ENCODE results near the gene VPS37C. TPM values are rescaled to one million over a fixed set of nuclear protein-coding genes. Genes with fewer than 3 reads are reported as not detected.

Gene VPS37C
- total and polyA plus RNA-seq, 10 of the 15 experiments (the other 5 are each of a cell fraction or from before 2014, with no cell fraction given): 0.39 to 16.5 (median 7.8) TPM

DNA sequence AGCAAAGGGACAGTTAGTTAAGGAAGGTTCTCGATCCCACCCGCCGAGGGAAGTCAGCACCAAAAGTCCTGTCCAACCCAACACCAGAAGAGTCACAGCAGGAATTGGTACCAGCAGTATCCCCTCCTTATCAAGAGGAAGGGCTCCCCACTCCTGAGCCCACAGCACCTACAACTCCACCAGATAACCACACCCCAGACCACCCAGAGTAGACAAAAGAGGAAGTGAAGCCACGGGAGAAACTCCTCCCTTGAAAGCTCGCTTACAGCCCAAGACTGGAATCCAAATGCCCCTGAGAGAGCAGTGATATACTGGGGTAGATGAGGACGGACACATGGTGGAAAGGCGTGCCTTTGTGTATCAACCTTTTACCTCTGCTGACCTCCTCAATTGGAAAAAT is 66.2 kb downstream of the VPS37C start:
- no peaks in the 10 kb centered on the region for H3K27me3 ChIP-seq (replicated peaks in 1 of 2; ENCODE audit: control insufficient read depth in 2 of 2, insufficient read depth in 2 of 2, low read length in 1 of 2)
- ATAC-seq (no peak), FAIRE-seq (no peak), DNase-seq (ENCODE audit: low read depth, low spot score) (no peak)
- no TSS peak for BruUV-seq (replicated peaks)
- intact Hi-C loops (cut with micrococcal nuclease; ENCODE audit: unreplicated experiment) (no loop called here), in situ Hi-C loops (cut with MboI) (no loop called here)
- H3K9ac ChIP-seq (ENCODE audit: control insufficient read depth, insufficient read depth, low read length): no peak overlapping the region; the same call in 1 of the 2 replicates
- ChIA-PET POLR2A (interaction anchor here (0.7 kb wide), 1 partner anchor 35 kb away, joined by 3 read pairs; no protein-coding TSS in a partner anchor), SMC1A (ENCODE audit: uncharacterized antibody, unreplicated experiment) (interaction anchor here (0.9 kb wide), 1 partner anchor 34 kb away, joined by 3 read pairs; no protein-coding TSS in a partner anchor), CTCF (no interaction called here), RAD21 (ENCODE audit: unreplicated experiment) (no interaction called here)
- peaks cover 1% of the 10 kb centered on the region; the same call in 2 of the 3 replicates for H3K9me3 ChIP-seq (replicated peaks; ENCODE audit: control insufficient read depth, insufficient read depth, low read length)
- WGBS (ENCODE audit: insufficient coverage, insufficient replicate concordance, low lambda C conversion rate, missing lambda C conversion rate): 46% methylated on average over 7 of the region's 7 CpGs
- H4K20me1 ChIP-seq (ENCODE audit: control insufficient read depth, insufficient read depth): no peaks in the 10 kb centered on the region
- H2AFZ ChIP-seq (ENCODE audit: control insufficient read depth, low read depth, low read length): peak overlapping the region; percentile 13; the same call in 1 of the 2 replicates
- H3K4me2 ChIP-seq (ENCODE audit: control insufficient read depth, insufficient read depth): peak overlapping the region; percentile 47
- peaks cover 11% of the 10 kb centered on the region for H3K79me2 ChIP-seq (ENCODE audit: control insufficient read depth, insufficient read depth, low read length)
- no peak overlapping the region for H3K27ac ChIP-seq (ENCODE audit: control insufficient read depth, insufficient read depth)
- H3K4me3 ChIP-seq: no peak overlapping the region
- peaks cover 42% of the 10 kb centered on the region for H3K4me1 ChIP-seq (ENCODE audit: control insufficient read depth, insufficient read depth, low read length)
- H3K36me3 ChIP-seq (ENCODE audit: control insufficient read depth in 2 of 2, insufficient read depth in 2 of 2, low read length in 1 of 2): no peaks in the 10 kb centered on the region; a peak in 1 of 4 replicates
- TF ChIP-seq GATAD2B (conservative IDR thresholded peaks at IDR 0.05; ENCODE audit: low read depth) (no peak), HDAC2 (IDR thresholded peaks at IDR 0.05) (no peak), SREBF1 (IDR thresholded peaks at IDR 0.05; ENCODE audit: low read length) (no peak), RUNX3 (IDR thresholded peaks at IDR 0.05; ENCODE audit: low read length) (peak; percentile 75), IKZF1 (conservative IDR thresholded peaks at IDR 0.05) (no peak), RBBP5 (conservative IDR thresholded peaks at IDR 0.05) (no peak), MYB (IDR thresholded peaks at IDR 0.05; ENCODE audit: borderline replicate concordance, low read depth, low read length) (no peak), NR2C2 (IDR thresholded peaks at IDR 0.05; ENCODE audit: borderline replicate concordance, control insufficient read depth, insufficient read length, low read depth) (no peak), SIX5 (IDR thresholded peaks at IDR 0.05; ENCODE audit: low read depth, low read length, severe bottlenecking) (no peak), CBX3 (IDR thresholded peaks at IDR 0.05; ENCODE audit: borderline replicate concordance, low read depth) (no peak), MEF2B (IDR thresholded peaks at IDR 0.05; ENCODE audit: partially characterized antibody, poor library complexity, severe bottlenecking) (no peak), ATF7 (IDR thresholded peaks at IDR 0.05; ENCODE audit: low read depth) (no peak), NFXL1 (IDR thresholded peaks at IDR 0.05; ENCODE audit: borderline replicate concordance) (no peak), SUZ12 (IDR thresholded peaks at IDR 0.05; ENCODE audit: unreplicated experiment) (no peak), EED (IDR thresholded peaks at IDR 0.05; ENCODE audit: low read depth) (peak; percentile 74), CEBPB (IDR thresholded peaks at IDR 0.05; ENCODE audit: borderline replicate concordance in 1 of 2, low read depth in 2 of 2, low read length in 2 of 2) (no peak), ESRRA (IDR thresholded peaks at IDR 0.05; ENCODE audit: low read length) (no peak), ASH2L (IDR thresholded peaks at IDR 0.05; ENCODE audit: borderline replicate concordance, low read depth) (no peak)
- TF ChIP-seq, protein P1, sequence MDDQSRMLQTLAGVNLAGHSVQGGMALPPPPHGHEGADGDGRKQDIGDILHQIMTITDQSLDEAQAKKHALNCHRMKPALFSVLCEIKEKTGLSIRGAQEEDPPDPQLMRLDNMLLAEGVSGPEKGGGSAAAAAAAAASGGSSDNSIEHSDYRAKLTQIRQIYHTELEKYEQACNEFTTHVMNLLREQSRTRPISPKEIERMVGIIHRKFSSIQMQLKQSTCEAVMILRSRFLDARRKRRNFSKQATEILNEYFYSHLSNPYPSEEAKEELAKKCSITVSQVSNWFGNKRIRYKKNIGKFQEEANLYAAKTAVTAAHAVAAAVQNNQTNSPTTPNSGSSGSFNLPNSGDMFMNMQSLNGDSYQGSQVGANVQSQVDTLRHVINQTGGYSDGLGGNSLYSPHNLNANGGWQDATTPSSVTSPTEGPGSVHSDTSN (IDR thresholded peaks at IDR 0.05; ENCODE audit: insufficient replicate concordance, low read depth, low read length): no peak
- TF ChIP-seq, protein P2, sequence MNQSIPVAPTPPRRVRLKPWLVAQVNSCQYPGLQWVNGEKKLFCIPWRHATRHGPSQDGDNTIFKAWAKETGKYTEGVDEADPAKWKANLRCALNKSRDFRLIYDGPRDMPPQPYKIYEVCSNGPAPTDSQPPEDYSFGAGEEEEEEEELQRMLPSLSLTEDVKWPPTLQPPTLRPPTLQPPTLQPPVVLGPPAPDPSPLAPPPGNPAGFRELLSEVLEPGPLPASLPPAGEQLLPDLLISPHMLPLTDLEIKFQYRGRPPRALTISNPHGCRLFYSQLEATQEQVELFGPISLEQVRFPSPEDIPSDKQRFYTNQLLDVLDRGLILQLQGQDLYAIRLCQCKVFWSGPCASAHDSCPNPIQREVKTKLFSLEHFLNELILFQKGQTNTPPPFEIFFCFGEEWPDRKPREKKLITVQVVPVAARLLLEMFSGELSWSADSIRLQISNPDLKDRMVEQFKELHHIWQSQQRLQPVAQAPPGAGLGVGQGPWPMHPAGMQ (IDR thresholded peaks at IDR 0.05; ENCODE audit: borderline replicate concordance): no peak
- TF ChIP-seq, protein P3, sequence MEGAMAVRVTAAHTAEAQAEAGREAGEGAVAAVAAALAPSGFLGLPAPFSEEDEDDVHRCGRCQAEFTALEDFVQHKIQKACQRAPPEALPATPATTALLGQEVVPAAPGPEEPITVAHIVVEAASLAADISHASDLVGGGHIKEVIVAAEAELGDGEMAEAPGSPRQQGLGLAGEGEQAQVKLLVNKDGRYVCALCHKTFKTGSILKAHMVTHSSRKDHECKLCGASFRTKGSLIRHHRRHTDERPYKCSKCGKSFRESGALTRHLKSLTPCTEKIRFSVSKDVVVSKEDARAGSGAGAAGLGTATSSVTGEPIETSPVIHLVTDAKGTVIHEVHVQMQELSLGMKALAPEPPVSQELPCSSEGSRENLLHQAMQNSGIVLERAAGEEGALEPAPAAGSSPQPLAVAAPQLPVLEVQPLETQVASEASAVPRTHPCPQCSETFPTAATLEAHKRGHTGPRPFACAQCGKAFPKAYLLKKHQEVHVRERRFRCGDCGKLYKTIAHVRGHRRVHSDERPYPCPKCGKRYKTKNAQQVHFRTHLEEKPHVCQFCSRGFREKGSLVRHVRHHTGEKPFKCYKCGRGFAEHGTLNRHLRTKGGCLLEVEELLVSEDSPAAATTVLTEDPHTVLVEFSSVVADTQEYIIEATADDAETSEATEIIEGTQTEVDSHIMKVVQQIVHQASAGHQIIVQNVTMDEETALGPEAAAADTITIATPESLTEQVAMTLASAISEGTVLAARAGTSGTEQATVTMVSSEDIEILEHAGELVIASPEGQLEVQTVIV (IDR thresholded peaks at IDR 0.05; ENCODE audit: borderline replicate concordance, partially characterized antibody): no peak

Measured in GM12878 (cell line).